Activated CD4-positive, alpha-beta memory T cell treated with anti-CD3 and anti-CD28 coated beads, Interleukin-2, amount 10 ng/mL, durations not matched to agents 7 days and 5 days (primary cell): ENCODE results near the gene HLA-DQA2. TPM values are rescaled to one million over a fixed set of nuclear protein-coding genes. Genes with fewer than 3 reads are reported as not detected.
A peak's percentile ranks its signal among the peaks of the same experiment; 100 is the strongest.
"Not testable (repeated sequence)": the region's sequence is repeated elsewhere in the genome, so short reads cannot be mapped to it uniquely, and the experiment has no call there.

ENCODE experiments used
- CTCF ChIA-PET: fragments of 350-600 bp; sonication (Branson Sonifier 250); formaldehyde crosslinking; loops from one replicate; lab custom pipeline; 2021; ENCODE audit warnings: antibody characterized with exemption, inconsistent platforms; lab: Charles Lee
- POLR2A ChIA-PET: fragments of 350-600 bp; sonication (Branson Sonifier 250); formaldehyde crosslinking; loops from one replicate; lab custom pipeline; 2021; ENCODE audit warnings: antibody characterized with exemption; lab: Charles Lee
- DNase-seq: peaks from one replicate; pipeline ENCODE4 v3.0.0-alpha.2; 2020
- H3K27ac Mint-ChIP-seq: one replicate; pipeline ENCODE4 v1.8.0; 2021; ENCODE audit warnings: mild to moderate bottlenecking, mixed read lengths
- H3K27me3 Mint-ChIP-seq: one replicate; pipeline ENCODE4 v1.8.0; 2021; ENCODE audit warnings: mixed read lengths
- H3K36me3 Mint-ChIP-seq: one replicate; pipeline ENCODE4 v1.8.0; 2021; ENCODE audit warnings: low read depth, mixed read lengths
- H3K4me1 Mint-ChIP-seq: one replicate; pipeline ENCODE4 v1.8.0; 2021; ENCODE audit warnings: mixed read lengths
- H3K4me3 Mint-ChIP-seq: one replicate; pipeline ENCODE4 v1.8.0; 2021; ENCODE audit warnings: mild to moderate bottlenecking, mixed read lengths
- H3K9me3 Mint-ChIP-seq: one replicate; pipeline ENCODE4 v1.8.0; 2021; ENCODE audit warnings: mixed read lengths
- total RNA-seq, 2 experiments: library from RNA; stranded (reverse); gene quantifications; one replicate each; pipeline ENCODE4 v1.2.3, GENCODE V29; 2021

HLA-DQA2 gene
- total RNA-seq, 2 experiments from 2014 or later, result not detected

GRCh38 chr6:32745649-32746048, 4.5 kb downstream of the HLA-DQA2 start:
- POLR2A ChIA-PET, H3K27ac Mint-ChIP-seq, H3K4me3 Mint-ChIP-seq, CTCF ChIA-PET, DNase-seq, H3K9me3 Mint-ChIP-seq, H3K4me1 Mint-ChIP-seq, H3K36me3 Mint-ChIP-seq: not testable (repeated sequence)
- H3K27me3 Mint-ChIP-seq, result peaks cover 50% of the 10 kb centered on the region

GRCh38 chr6:32752580-32752979, 11.4 kb downstream of the HLA-DQA2 start:
- no peaks in the 10 kb centered on the region for H3K9me3 Mint-ChIP-seq
- POLR2A ChIA-PET, result no interaction called here
- CTCF ChIA-PET, result no interaction called here
- H3K4me1 Mint-ChIP-seq, result no peaks in the 10 kb centered on the region
- H3K4me3 Mint-ChIP-seq, result no peak overlapping the region
- peaks cover 52% of the 10 kb centered on the region for H3K27me3 Mint-ChIP-seq
- H3K36me3 Mint-ChIP-seq, result no peaks in the 10 kb centered on the region
- no peak for DNase-seq
- H3K27ac Mint-ChIP-seq, result no peak overlapping the region

GRCh38 chr6:32759669-32760068, 18.5 kb downstream of the HLA-DQA2 start:
- Mint-ChIP-seq H3K27me3 (peaks cover 55% of the 10 kb centered on the region), H3K27ac (no peak overlapping the region), H3K4me3 (no peak overlapping the region), H3K9me3 (no peaks in the 10 kb centered on the region), H3K4me1 (no peaks in the 10 kb centered on the region), H3K36me3 (no peaks in the 10 kb centered on the region)
- CTCF ChIA-PET, result no interaction called here
- POLR2A ChIA-PET, result no interaction called here
- no peak for DNase-seq

- no peak for DNase-seq
- ChIA-PET CTCF (interaction anchor here (0.8 to 1.0 kb wide), 2 partner anchors 24 to 97 kb away, joined by 3 to 6 read pairs; no protein-coding TSS in a partner anchor), POLR2A (no interaction called here)
- Mint-ChIP-seq H3K36me3 (no peaks in the 10 kb centered on the region), H3K27ac (no peak overlapping the region), H3K27me3 (peaks cover 46% of the 10 kb centered on the region), H3K4me1 (no peaks in the 10 kb centered on the region), H3K4me3 (no peak overlapping the region), H3K9me3 (no peaks in the 10 kb centered on the region)
Measured at GRCh38 chr6:32761072-32761471, 19.9 kb downstream of the HLA-DQA2 start.

GRCh38 chr6:32761548-32761947, 20.4 kb downstream of the HLA-DQA2 start:
- ChIA-PET CTCF (no interaction called here), POLR2A (interaction anchor here (0.5 kb wide), 1 partner anchor 97 kb away, joined by 5 read pairs; no protein-coding TSS in a partner anchor)
- H3K27me3 Mint-ChIP-seq, result peaks cover 47% of the 10 kb centered on the region

GRCh38 chr6:32763421-32763820, 22.2 kb downstream of the HLA-DQA2 start, which contains the start of gene HLA-DQB2:
Gene HLA-DQB2 (minus strand): TSS chr6:32763532. CDS start chr6:32763470, 62 bp downstream.
- no peak for DNase-seq
- CTCF ChIA-PET, result no interaction called here
- POLR2A ChIA-PET, result no interaction called here
- Mint-ChIP-seq H3K27ac (no peak within 1 kb of the TSS), H3K27me3 (peaks cover 62% of the 10 kb centered on the region), H3K9me3 (no peaks in the 10 kb centered on the region), H3K36me3 (no peaks in the 10 kb centered on the region), H3K4me1 (no peaks in the 10 kb centered on the region), H3K4me3 (no peak within 1 kb of the TSS)

More at GRCh38 chr6:32761548-32761947, 20.4 kb downstream of the HLA-DQA2 start:
- Mint-ChIP-seq H3K4me1 (no peaks in the 10 kb centered on the region), H3K4me3 (no peak overlapping the region), H3K9me3 (no peaks in the 10 kb centered on the region), H3K36me3 (no peaks in the 10 kb centered on the region), H3K27ac (no peak overlapping the region)
- no peak for DNase-seq

- POLR2A ChIA-PET, result no interaction called here
- no peaks in the 10 kb centered on the region for H3K36me3 Mint-ChIP-seq
Measured at GRCh38 chr6:32764048-32764447, 22.9 kb downstream of the HLA-DQA2 start.

GRCh38 chr6:32772656-32773055, 31.5 kb downstream of the HLA-DQA2 start:
- Mint-ChIP-seq H3K27me3 (peaks cover 69% of the 10 kb centered on the region), H3K36me3 (no peaks in the 10 kb centered on the region), H3K9me3 (no peaks in the 10 kb centered on the region), H3K4me3 (no peak overlapping the region), H3K27ac (no peak overlapping the region), H3K4me1 (peaks cover 2% of the 10 kb centered on the region)
- ChIA-PET POLR2A (no interaction called here), CTCF (no interaction called here)
- no peak for DNase-seq

More at GRCh38 chr6:32764048-32764447, 22.9 kb downstream of the HLA-DQA2 start:
- H3K27me3 Mint-ChIP-seq, result peaks cover 67% of the 10 kb centered on the region
- no peaks in the 10 kb centered on the region for H3K9me3 Mint-ChIP-seq
- DNase-seq, result no peak
- no peak overlapping the region for H3K27ac Mint-ChIP-seq
- no peak overlapping the region for H3K4me3 Mint-ChIP-seq
- H3K4me1 Mint-ChIP-seq, result no peaks in the 10 kb centered on the region
- CTCF ChIA-PET, result no interaction called here

- Mint-ChIP-seq H3K36me3 (no peaks in the 10 kb centered on the region), H3K9me3 (no peaks in the 10 kb centered on the region), H3K4me1 (peaks cover 2% of the 10 kb centered on the region), H3K27ac (no peak overlapping the region), H3K4me3 (no peak overlapping the region), H3K27me3 (peaks cover 65% of the 10 kb centered on the region)
- CTCF ChIA-PET, result no interaction called here
- POLR2A ChIA-PET, result no interaction called here
- DNase-seq, result no peak
Measured at GRCh38 chr6:32774426-32774825, 33.2 kb downstream of the HLA-DQA2 start.

GRCh38 chr6:32775071-32775470, 33.9 kb downstream of the HLA-DQA2 start:
- no peak overlapping the region for H3K4me3 Mint-ChIP-seq
- no peaks in the 10 kb centered on the region for H3K9me3 Mint-ChIP-seq
- CTCF ChIA-PET, result no interaction called here
- H3K27me3 Mint-ChIP-seq, result peaks cover 65% of the 10 kb centered on the region
- no peak for DNase-seq
- no peaks in the 10 kb centered on the region for H3K36me3 Mint-ChIP-seq
- no peak overlapping the region for H3K27ac Mint-ChIP-seq
- POLR2A ChIA-PET, result no interaction called here
- H3K4me1 Mint-ChIP-seq, result peaks cover 2% of the 10 kb centered on the region

- Mint-ChIP-seq H3K27ac (no peak overlapping the region), H3K36me3 (no peaks in the 10 kb centered on the region), H3K4me3 (no peak overlapping the region), H3K4me1 (no peaks in the 10 kb centered on the region), H3K9me3 (no peaks in the 10 kb centered on the region), H3K27me3 (peaks cover 62% of the 10 kb centered on the region)
- ChIA-PET POLR2A (no interaction called here), CTCF (no interaction called here)
- DNase-seq, result no peak
Measured at GRCh38 chr6:32779036-32779435, 37.8 kb downstream of the HLA-DQA2 start.

- CTCF ChIA-PET, result interaction anchor here (1.2 kb wide), 2 partner anchors 367 to 369 kb away, joined by 4 read pairs; no protein-coding TSS in a partner anchor
- H3K27ac Mint-ChIP-seq, H3K9me3 Mint-ChIP-seq, POLR2A ChIA-PET, H3K4me3 Mint-ChIP-seq, H3K4me1 Mint-ChIP-seq, H3K36me3 Mint-ChIP-seq, DNase-seq: not testable (repeated sequence)
- H3K27me3 Mint-ChIP-seq, result peaks cover 66% of the 10 kb centered on the region
Measured at GRCh38 chr6:32782923-32783322, 41.7 kb downstream of the HLA-DQA2 start.

GRCh38 chr6:32785781-32786533, 44.8 kb downstream of the HLA-DQA2 start:
- H3K4me1 Mint-ChIP-seq, result peaks cover 3% of the 10 kb centered on the region
- DNase-seq, result peak; percentile 43
- no peak overlapping the region for H3K27ac Mint-ChIP-seq
- H3K9me3 Mint-ChIP-seq, result no peaks in the 10 kb centered on the region
- ChIA-PET POLR2A (interaction anchor here (1.7 kb wide), 1 partner anchor 11 kb away, joined by 4 read pairs; no protein-coding TSS in a partner anchor), CTCF (interaction anchor here (0.7 to 6.1 kb wide), 30 partner anchors 9 to 387 kb away, joined by 3 to 113 read pairs (median 4); partner anchors contain the start of gene HLA-DQB1)
- no peaks in the 10 kb centered on the region for H3K36me3 Mint-ChIP-seq
- H3K27me3 Mint-ChIP-seq, result peaks cover 63% of the 10 kb centered on the region
- no peak overlapping the region for H3K4me3 Mint-ChIP-seq
